Measurements from ENCODE around the gene LEUTX.

The LEUTX gene

DNA sequence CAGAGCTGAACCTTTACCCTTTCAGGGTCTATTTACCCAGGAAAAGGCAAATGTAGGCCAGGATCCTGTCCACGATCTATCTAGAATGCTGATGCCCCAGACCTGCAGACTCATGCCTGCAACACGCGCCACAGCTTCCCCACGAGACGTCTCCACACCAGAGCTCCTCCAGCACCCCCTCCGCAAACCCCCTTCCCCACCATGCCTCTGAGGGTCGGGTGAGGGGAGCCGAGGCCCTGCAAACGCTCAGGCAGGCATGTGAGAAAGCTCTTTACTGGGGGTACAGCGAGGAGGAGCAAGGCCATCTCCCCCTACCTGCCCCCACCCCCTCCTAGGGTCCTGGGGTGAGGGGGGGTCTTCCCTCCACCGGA is 46.4 kb downstream of the LEUTX start:
- DNase-seq, result no peak

DNA sequence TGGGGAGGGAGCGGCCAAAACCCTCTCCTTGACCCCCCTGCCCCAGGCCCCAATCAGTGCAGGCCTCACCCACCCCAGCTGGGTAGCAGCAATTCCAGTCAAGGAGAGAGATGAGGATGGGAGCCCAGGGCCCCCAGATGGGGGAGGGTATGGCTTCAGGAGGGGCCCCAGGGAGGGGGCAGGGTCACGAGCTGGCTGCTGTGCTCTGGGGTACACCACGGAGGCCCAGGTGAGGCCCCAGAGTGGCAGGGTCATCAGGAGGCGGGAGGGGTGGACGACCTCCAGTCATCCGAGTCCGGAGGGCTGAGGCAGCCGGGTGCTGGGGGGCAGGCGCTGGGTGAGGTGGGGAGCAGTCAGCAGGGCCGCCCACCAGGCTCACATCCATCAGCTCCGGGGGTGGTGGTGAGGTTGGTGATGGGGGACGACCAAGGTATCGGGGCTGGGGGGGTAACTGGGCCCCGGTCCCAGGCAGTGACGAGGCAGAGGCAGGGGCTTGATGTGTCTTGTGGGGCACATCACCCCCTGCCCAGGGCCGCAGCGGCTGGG is 47.0 kb downstream of the LEUTX start:
- DNase-seq, result no peak

DNA sequence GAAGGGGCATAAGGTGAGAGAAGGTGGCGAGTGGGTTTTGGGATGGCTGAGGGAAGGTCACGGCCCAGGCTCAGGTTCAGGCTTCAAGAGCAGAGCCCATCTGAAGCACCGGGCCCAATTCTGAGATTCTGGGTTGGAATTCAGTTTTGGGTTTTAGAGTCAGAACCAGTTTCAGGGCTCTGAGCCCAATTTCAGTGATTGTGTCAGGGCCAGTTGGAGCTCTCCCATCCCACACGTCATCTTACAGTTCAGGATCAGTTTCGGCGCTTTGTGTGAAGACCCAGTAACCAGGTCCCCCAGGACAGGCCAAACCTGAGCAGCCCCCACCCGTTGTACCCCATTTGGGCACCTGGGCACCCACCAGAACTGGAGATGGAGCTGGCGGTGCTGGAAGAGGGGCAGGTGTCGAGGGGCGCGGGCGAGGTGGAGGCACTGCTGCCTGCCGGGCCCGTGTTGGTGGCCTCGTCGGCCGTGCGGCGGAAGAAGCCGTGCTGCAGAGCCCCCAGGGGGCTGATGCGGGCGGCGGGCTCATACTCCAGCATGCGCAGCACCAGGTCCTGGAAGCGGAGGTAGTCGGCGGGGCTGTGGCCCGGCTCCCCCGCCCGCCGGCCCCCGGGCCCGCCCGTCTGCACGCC is 47.8 kb downstream of the LEUTX start:
- no peak for DNase-seq

DNA sequence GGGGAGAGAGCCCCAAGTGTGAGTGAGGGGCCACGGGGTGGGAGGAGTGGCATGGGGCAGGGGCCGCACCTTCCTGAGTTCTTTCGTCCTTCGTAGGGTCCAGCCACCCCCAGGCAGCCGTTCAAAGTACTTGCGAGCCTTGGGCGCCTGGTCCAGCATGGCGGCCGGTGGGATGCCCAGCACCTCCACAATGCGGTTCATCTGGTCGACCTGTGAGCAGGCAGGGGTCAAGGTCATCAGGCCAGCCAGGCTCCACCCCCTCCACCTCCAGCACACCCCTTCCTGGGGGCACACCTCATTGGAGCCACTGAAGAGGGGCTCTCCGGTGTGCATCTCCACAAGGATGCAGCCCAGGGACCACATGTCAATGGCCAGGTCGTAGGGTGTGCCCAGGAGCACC is 48.6 kb downstream of the LEUTX start:
- no peak for DNase-seq

DNA sequence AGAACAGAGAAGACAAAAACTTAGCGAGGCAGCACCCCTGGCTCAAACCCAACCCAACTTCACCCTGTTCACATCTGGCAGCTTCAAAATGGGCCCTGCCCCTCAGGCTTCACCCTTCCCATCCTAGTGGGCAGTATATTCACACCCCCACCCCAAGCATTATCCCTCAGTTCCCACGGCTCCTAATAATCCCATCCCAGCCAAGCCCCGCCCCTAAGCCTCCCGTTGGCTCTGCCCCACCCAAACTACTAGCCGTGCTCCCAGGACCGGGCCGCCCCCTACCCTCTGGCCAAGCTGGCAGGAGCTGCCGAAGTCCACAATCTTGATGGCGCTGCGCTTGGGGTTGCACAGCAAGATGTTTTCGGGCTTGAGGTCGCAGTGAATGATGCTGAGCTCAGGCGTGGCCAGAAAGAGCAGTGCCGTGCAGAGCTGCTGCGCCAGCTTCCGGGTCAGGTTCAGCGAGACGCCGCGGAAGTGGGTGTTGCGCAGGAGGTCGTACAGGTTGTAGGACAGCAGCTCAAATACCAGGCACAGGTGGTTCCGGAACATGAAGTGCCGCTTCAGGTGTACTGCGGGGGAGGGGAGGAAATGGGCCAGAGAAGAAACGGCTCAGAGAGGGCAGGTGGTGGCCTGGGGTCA is 49.5 kb downstream of the LEUTX start:
- DNase-seq, result peak; percentile 92

DNA sequence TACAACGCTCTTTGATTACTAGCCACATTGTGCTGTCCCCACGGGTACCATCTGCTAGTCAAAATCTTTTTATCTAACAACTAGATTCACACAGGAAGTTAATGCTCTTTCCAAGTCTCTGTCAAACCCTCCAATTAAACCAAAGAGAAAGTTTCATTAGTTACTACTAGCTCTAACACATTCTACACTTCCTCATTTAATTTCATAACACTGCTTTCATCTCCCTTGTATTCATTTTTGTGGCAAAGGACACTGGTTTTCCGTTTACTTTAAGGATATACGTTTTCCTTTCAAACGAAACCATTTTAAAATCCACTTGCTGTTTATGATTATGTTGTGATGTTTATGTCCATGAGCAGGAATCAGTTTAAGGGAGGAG is 50.0 kb downstream of the LEUTX start:
- DNase-seq, result no peak

DNA sequence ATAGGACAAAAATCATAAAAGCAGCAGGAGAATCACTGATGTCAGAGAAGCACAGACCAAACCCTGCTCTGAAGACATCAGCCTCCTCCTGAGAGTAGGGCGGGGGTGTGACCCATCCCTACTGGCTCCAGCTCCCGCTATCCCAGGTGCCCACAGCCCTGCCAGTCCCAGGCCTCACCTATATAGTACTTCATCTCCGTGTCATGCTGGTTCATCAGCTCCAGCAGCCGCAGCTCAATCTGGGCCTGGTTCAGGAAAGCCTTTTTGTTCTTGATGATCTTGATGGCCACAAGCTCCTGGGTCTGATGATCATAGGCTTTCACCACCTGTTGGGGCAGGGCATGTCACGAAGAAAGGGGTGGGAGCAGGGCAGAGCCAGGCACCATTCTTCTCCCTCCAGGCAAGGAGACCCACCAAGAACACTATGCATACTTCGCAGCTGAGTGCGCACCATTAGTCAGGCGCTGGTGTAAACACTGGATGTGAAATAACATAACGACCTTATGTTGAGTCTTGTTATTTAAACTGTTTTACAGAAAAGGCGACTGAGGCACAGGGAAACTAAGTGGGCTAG is 51.1 kb downstream of the LEUTX start:
- DNase-seq, result no peak

DNA sequence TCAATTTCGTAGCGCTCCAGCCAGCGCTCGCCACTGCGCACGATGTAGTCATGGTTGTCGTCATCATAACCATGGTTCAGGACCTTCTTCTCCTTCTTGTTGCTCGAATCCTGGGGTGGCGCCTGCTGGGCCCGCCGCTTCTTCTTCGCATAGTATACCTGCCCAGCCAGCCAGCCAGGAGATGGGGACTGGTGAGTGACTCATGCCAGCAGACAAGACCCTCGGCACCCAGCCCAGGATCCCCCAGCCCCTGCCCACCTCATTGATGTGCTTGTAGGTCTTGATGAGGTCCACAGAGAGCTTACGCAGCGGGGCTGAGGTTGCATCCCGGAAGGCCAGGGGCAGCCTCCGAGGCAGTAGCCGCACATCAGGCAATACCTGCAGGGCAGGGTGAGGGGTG is 51.8 kb downstream of the LEUTX start:
- DNase-seq, result no peak

DNA sequence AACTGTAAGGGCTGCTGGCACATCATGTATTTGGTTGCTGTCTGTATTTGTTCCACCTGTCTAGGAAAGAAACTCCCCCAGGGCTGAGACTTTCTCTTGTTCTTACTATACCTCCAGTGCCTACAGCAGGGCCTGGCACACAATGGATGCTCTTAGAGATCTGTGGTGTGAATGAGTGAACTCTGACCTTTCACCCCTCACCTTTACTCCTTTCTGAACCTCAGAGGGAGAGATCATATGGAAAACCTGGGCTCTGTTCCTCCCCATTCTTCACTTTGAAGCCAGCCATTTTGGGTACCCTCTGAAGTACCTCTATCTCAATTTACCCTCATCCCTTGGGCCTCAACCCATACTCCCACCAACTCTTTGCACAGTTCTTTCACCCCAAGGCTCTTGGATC is 52.2 kb downstream of the LEUTX start:
- no peak for DNase-seq

DNA sequence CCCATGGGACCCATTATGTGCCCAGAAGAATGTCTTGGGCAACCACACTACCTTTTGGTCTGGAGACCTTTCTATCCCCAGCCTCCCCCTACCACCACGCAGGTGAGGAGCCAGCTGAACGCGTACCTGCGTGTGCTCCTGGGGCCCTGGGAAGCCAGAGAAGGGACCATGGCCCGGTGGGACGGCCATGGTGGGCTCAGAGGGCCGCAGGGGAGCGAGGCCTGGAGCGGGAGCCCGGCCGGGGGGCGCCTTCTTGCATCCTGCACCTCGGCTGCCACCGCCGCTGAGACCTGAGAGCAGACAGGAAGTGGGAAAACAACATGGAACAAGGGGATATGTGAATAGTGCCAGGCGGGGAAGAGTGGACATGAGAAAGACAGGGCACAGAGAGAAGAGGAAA is 53.0 kb downstream of the LEUTX start:
- no peak for DNase-seq

DNA sequence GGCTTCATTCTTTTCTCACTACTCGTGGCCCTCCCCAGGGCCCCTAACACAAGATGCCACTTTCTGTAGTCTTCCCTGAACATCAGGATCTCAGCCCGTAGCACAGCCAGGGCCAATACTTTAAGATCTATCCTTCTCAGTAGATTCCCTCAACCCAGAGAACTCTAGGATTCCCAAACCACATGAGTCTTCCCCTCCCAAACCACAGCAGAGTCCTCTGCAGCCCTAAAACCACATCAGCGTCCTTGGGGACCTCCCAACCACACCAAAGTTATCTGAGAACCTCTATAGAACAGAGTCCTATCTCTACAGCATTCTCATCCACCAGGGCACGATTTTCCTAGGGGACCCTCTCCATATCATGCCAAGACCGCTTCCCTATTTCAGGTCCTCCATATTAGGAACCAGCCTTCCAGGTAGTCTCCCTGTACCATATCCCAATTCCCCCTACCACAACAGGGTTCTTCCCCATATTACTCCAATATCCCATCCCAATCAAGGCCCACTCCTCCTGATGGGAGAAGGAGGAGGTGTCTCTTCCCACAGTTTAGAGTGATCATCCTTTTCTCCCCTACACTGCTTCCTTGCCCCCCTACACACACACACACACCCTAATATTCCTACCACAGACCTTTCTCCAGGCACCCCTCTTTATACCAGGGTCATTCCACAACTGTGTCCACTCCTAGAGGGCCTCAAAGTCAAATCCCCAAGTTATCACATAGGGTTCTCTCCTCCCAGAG is 53.9 kb downstream of the LEUTX start:
- DNase-seq, result no peak

DNA sequence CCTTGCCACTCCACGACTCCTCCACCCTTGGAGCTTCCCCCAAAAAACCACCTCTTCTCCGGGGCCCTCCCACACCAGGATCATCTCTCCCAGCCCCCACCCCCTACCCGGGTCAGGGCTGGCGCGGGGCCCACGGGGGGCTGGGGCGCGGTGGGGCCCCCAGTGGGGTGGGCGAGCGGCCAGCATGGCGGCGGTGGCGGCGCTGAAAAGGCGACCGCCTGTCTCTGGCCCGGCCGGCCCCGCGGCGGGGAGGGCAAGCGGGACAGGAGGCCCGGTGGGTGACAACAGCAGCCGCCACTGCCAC is 54.5 kb downstream of the LEUTX start:
- no peak for DNase-seq

DNA sequence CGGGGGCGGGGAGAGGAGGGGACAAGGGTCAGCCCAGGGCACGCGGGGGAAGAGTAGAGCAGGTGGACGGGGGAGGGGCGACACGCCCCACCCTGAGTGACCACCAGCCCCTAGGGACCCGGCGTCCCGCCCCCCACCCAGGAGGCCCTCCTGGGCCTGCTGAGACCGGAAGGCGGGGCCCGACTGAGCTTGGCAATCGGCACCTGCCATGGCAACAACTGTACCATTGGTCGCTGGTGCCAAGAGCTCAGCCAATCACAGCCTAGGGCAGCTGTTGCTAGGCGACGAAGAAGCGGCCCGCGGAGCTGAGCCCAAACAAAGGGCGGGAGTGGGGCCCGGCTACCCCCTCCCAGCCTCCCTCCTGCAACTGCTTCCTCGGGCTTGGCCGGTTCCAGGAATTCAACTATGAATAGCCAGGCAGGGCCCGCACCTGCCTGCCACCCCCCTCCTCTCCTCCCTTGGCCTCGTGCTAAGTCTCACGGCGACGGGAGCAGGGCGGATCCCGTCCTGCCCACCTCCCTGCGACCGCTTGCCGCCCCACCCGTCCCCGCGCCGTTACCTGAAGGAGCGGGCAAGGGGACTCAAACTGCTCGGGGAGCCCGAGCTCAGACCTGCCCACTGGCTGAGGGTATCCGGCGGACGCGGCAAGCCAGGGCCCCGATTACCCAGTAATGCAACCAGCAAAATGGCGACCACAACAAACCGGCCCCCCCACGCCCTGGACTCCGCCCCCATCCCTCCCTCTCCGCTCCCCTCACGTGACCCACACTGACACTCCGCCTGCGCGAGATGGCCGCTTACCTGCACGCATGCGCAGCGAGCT is 55.0 kb downstream of the LEUTX start, which contains the start of gene DYRK1B:
DYRK1B (minus strand) TSS at position 699 of the 823 bp plus-strand sequence. CDS start 2,295 bp downstream, outside the sequence.
- peak; percentile 97 for DNase-seq

DNA sequence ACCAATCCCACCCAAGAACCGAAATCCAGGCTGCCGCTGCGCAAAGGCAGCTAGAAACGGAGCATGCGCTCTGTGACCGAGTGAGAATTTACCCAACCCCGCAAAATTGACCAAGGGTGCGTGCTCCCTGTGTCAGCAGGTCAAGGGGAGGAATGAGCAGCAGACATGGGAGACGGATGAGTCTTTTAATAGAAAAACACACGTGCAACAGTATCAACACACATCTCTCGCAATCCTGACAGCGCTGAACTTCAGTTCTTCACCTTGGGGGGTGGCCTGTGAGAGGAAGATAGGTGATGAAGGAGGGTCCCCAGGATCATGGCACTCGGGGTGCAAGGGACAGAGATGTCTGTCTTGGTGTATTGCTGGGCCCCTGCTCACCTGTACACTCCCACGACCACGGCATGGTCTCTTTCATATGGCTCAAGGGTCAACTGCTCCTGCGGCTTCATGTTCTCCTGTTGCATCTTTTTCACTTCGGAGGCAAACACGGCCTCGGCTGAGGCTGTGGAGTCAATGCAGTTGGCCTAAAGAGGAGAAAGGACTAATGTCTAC is 55.7 kb downstream of the LEUTX start:
- no peak for DNase-seq

All from NCI-H2029 (cell line).